Fibroblast of pulmonary artery (primary cell): ENCODE data around the gene CAMTA2.
A peak's percentile ranks its signal among the peaks of the same experiment; 100 is the strongest.

ENCODE experiments used
- DNase-seq: peaks from one replicate; pipeline ENCODE4 v3.0.0-alpha.2; 2010; ENCODE audit warnings: low read depth
- H3K4me3 ChIP-seq: replicated peaks from 2 replicates; pipeline ENCODE4 v1.5.1; 2011; ENCODE audit warnings: low read depth, mild to moderate bottlenecking, control low read depth, low read length, moderate library complexity
- CTCF ChIP-seq: IDR thresholded peaks from 2 replicates; pipeline ENCODE4 v1.5.1; 2011; ENCODE audit warnings: mild to moderate bottlenecking, control low read depth, low read length, inconsistent platforms; ENCODE audit errors: missing control alignments

The CAMTA2 gene

GRCh38 chr17:5022171-5022711 is 34.8 kb upstream of the CAMTA2 start:
- TF ChIP-seq CTCF: no peak
- no peak overlapping the region for H3K4me3 ChIP-seq
- DNase-seq: no peak

GRCh38 chr17:5020502-5021023 is 33.1 kb upstream of the CAMTA2 start:
- H3K4me3 ChIP-seq: no peak overlapping the region
- DNase-seq: no peak
- TF ChIP-seq CTCF: no peak

GRCh38 chr17:5019475-5019956 is 32.0 kb upstream of the CAMTA2 start:
- DNase-seq: no peak
- TF ChIP-seq CTCF: no peak
- H3K4me3 ChIP-seq: no peak overlapping the region

- DNase-seq: no peak
- TF ChIP-seq CTCF: no peak
Measured at GRCh38 chr17:5014357-5014756, 26.9 kb upstream of the CAMTA2 start.

GRCh38 chr17:5011928-5012327 is 24.5 kb upstream of the CAMTA2 start:
- DNase-seq: peak; percentile 59
- no peak overlapping the region for H3K4me3 ChIP-seq
- no peak for TF ChIP-seq CTCF

More at GRCh38 chr17:5014357-5014756, 26.9 kb upstream of the CAMTA2 start:
- no peak overlapping the region for H3K4me3 ChIP-seq

- no peak for DNase-seq
- no peak for TF ChIP-seq CTCF
- no peak overlapping the region for H3K4me3 ChIP-seq
Measured at GRCh38 chr17:5003214-5003867, 15.9 kb upstream of the CAMTA2 start.
